Endothelial cell of umbilical vein (primary cell): Measurements from ENCODE around the gene GJB3. TPM values are rescaled to one million over a fixed set of nuclear protein-coding genes. Genes with fewer than 3 reads are reported as not detected.

Experiments
- BruUV-seq: library from RNA; stranded (reverse); fragments of 400-500 nt; replicated peaks from 2 replicates; lab custom pipeline; 2021; lab: Mats Ljungman, UMichigan
- CTCF ChIA-PET: fragments of 300-600, 350-600 bp; sonication (Branson Sonifier 250); formaldehyde crosslinking; loops from one replicate; lab custom pipeline; 2021; ENCODE audit warnings: antibody characterized with exemption, inconsistent platforms; lab: Charles Lee
- POLR2A ChIA-PET: fragments of 300-600, 350-600 bp; sonication (Branson Sonifier 250); formaldehyde crosslinking; loops from one replicate; lab custom pipeline; 2021; ENCODE audit warnings: antibody characterized with exemption, inconsistent platforms; lab: Charles Lee
- DNase-seq: peaks from one replicate; pipeline ENCODE4 v3.0.0-alpha.2; 2011; ENCODE audit warnings: low read depth, low spot score
- FAIRE-seq: peaks from 2 replicates; lab custom pipeline; 2011; peaks lifted over from hg19 to GRCh38; lab: Jason Lieb, UNC
- H2AFZ ChIP-seq: 2 replicates; pipeline ENCODE4 v1.6.0; 2012; ENCODE audit warnings: low read depth, low read length, control low read depth, inconsistent platforms
- H3K27ac ChIP-seq: 2 replicates; pipeline ENCODE4 v1.5.1; 2011; ENCODE audit warnings: low read depth, mild to moderate bottlenecking, control low read depth, low read length, moderate library complexity; ENCODE audit not compliant: insufficient read depth
- H3K27me3 ChIP-seq, 2 experiments: 2 replicates each; pipeline versions ENCODE4 v1.6.0 to v1.6.1; 2011; ENCODE audit warnings: low read length in 2 of 2, mixed read lengths in 1 of 2; ENCODE audit not compliant: control insufficient read depth in 2 of 2, insufficient read depth in 2 of 2
- H3K36me3 ChIP-seq, 2 experiments: 2 replicates in 1 of 2; 3 replicates in 1 of 2; pipeline ENCODE4 v1.5.1; 2011; ENCODE audit warnings: low read length in 2 of 2, mild to moderate bottlenecking in 1 of 2, moderate library complexity in 1 of 2; ENCODE audit not compliant: control insufficient read depth in 2 of 2, insufficient read depth in 2 of 2; ENCODE audit errors: extremely low read depth in 1 of 2
- H3K4me1 ChIP-seq: 3 replicates; pipeline ENCODE4 v1.5.1; 2011; ENCODE audit warnings: mild to moderate bottlenecking, low read length; ENCODE audit not compliant: control insufficient read depth, insufficient read depth; ENCODE audit errors: extremely low read depth
- H3K4me2 ChIP-seq: 2 replicates; pipeline ENCODE4 v1.6.1; 2011; ENCODE audit warnings: low read length, control low read depth, mixed read lengths; ENCODE audit not compliant: insufficient read depth
- H3K4me3 ChIP-seq, 3 experiments: fragments of 200-600 bp in 1 of 3; sonication (generic), shearing (Covaris generic) in 1 of 3; replicated peaks in 1 of 3; 2 replicates each; pipeline ENCODE4 v1.5.1; 2011 to 2016; ENCODE audit warnings: control low read depth in 3 of 3, low read length in 3 of 3, mild to moderate bottlenecking in 2 of 3, inconsistent platforms in 1 of 3, low read depth in 1 of 3, moderate library complexity in 1 of 3; ENCODE audit not compliant: insufficient read depth in 1 of 3
- H3K79me2 ChIP-seq: 2 replicates; pipeline ENCODE4 v1.6.0; 2012; ENCODE audit warnings: low read length, inconsistent platforms; ENCODE audit not compliant: control insufficient read depth, insufficient read depth
- H3K9ac ChIP-seq: replicated peaks from 2 replicates; pipeline ENCODE3; 2011; ENCODE audit warnings: low read length, control low read depth; ENCODE audit not compliant: insufficient read depth; ENCODE audit errors: extremely low read depth
- H3K9me1 ChIP-seq: replicated peaks from 3 replicates; pipeline ENCODE4 v1.6.0; 2011; ENCODE audit warnings: mild to moderate bottlenecking, low read length; ENCODE audit not compliant: control insufficient read depth, insufficient read depth; ENCODE audit errors: extremely low read depth
- H3K9me3 ChIP-seq: replicated peaks from 2 replicates; pipeline ENCODE4 v1.5.1; 2012; ENCODE audit warnings: low read length, inconsistent platforms; ENCODE audit not compliant: control insufficient read depth, insufficient read depth
- H4K20me1 ChIP-seq: replicated peaks from 2 replicates; pipeline ENCODE3; 2011; ENCODE audit warnings: mild to moderate bottlenecking, low read length; ENCODE audit not compliant: control insufficient read depth, insufficient read depth; ENCODE audit errors: extremely low read depth
- CTCF ChIP-seq, 2 donors: IDR thresholded peaks; 1 replicate in 1 of 2; 2 replicates in 1 of 2; pipeline ENCODE4 v1.5.1; 2011; ENCODE audit warnings: low read length in 2 of 2, mild to moderate bottlenecking in 2 of 2, moderate library complexity in 2 of 2, control low read depth in 1 of 2, inconsistent platforms in 1 of 2, low read depth in 1 of 2; ENCODE audit not compliant: insufficient read depth in 1 of 2; ENCODE audit errors: extremely low read depth in 1 of 2
- EZH2 ChIP-seq: IDR thresholded peaks from 2 replicates; pipeline ENCODE4 v1.6.1; 2012; ENCODE audit warnings: borderline replicate concordance, low read depth, mild to moderate bottlenecking, moderate library complexity, low read length, inconsistent platforms; ENCODE audit not compliant: severe bottlenecking
- FOS ChIP-seq: IDR thresholded peaks from 2 replicates; pipeline ENCODE4 v1.6.1; 2011; ENCODE audit warnings: mild to moderate bottlenecking, low read length, moderate library complexity, borderline replicate concordance; ENCODE audit not compliant: insufficient read depth
- GATA2 ChIP-seq: IDR thresholded peaks from 2 replicates; pipeline ENCODE4 v1.7.0; 2011; ENCODE audit warnings: low read depth, mild to moderate bottlenecking, moderate library complexity, mixed read lengths, low read length; ENCODE audit not compliant: insufficient read length, insufficient read depth
- JUN ChIP-seq: IDR thresholded peaks from 2 replicates; pipeline ENCODE4 v1.6.1; 2011; ENCODE audit warnings: borderline replicate concordance, low read depth; ENCODE audit not compliant: insufficient read length, insufficient read depth
- MAX ChIP-seq: IDR thresholded peaks from 2 replicates; pipeline ENCODE4 v1.6.1; 2011; ENCODE audit not compliant: insufficient read depth, insufficient read length
- MYC ChIP-seq: IDR thresholded peaks from one replicate; pipeline ENCODE4 v1.6.1; 2011; ENCODE audit warnings: mild to moderate bottlenecking, low read depth, low read length
- POLR2A ChIP-seq: IDR thresholded peaks from 2 replicates; pipeline ENCODE4 v1.6.1; 2012; ENCODE audit warnings: low read depth, mild to moderate bottlenecking, control low read depth, low read length
- POLR2AphosphoS5 ChIP-seq: IDR thresholded peaks from 2 replicates; pipeline ENCODE4 v1.6.1; 2012; ENCODE audit warnings: low read depth, mild to moderate bottlenecking, control low read depth, low read length, moderate library complexity; ENCODE audit not compliant: insufficient read depth
- dilution Hi-C: fragments of 300-500 bp; cut with MboI; formaldehyde crosslinking; loops from one replicate; pipeline ENCODE4 v1.15.0; 2019; ENCODE audit warnings: low sequenced_read_pairs; ENCODE audit not compliant: extremely low pct_ligation_motif_present
- intact Hi-C: fragments of 100-400 bp; cut with micrococcal nuclease; formaldehyde crosslinking; loops from one replicate; pipeline ENCODE4 v1.10.0; 2022
- polyA plus RNA-seq, 4 experiments: library from polyadenylated mRNA; depleted of rRNA in 3 of 4; stranded (reverse) in 3 of 4; unstranded in 1 of 4; fragments of >200 nt; gene quantifications; 2 replicates each; pipeline versions ENCODE4 v1.2.1 to v1.2.3, GENCODE V29; 2011 to 2012; ENCODE audit warnings: missing spikeins in 1 of 4
- total RNA-seq: library from RNA; stranded (reverse); gene quantifications from 2 replicates; pipeline ENCODE4 v1.2.3, GENCODE V29; 2021

Gene GJB3
- total and polyA plus RNA-seq, 2 donors (not counting 3 experiments of a cell fraction or from before 2014, with no cell fraction given), result not detected

- no TSS peak for BruUV-seq
Observed at GRCh38 chr1:34744851-34745250, 36.2 kb upstream of the GJB3 start.

More at GRCh38 chr1:34744851-34745250, 36.2 kb upstream of the GJB3 start:
- ChIA-PET CTCF (interaction anchor here (0.8 to 7.8 kb wide), 6 partner anchors 8 to 1449 kb away, joined by 3 to 338 read pairs (median 3); no protein-coding TSS in a partner anchor), POLR2A (no interaction called here)
- no peak for FAIRE-seq
- dilution Hi-C loops (no loop called here), intact Hi-C loops (no loop called here)
- TF ChIP-seq JUN, result no peak
- no peak for TF ChIP-seq EZH2
- TF ChIP-seq POLR2AphosphoS5, result no peak
- no peak for TF ChIP-seq CTCF (IDR thresholded peaks at IDR 0.05; ENCODE audit: extremely low read depth in 1 of 2, insufficient read depth in 1 of 2, low read depth in 1 of 2, low read length in 2 of 2)
- no peak for TF ChIP-seq FOS
- TF ChIP-seq MAX, result no peak
- TF ChIP-seq MYC, result no peak
- TF ChIP-seq GATA2, result no peak
- TF ChIP-seq POLR2A, result no peak
- Histone ChIP-seq H3K4me3 (no peak overlapping the region), H4K20me1 (no peaks in the 10 kb centered on the region), H2AFZ (no peak overlapping the region), H3K27me3 (peaks cover 2 to 3% of the 10 kb centered on the region in 2 experiments), H3K4me1 (no peaks in the 10 kb centered on the region), H3K27ac (no peak overlapping the region), H3K9me3 (no peaks in the 10 kb centered on the region), H3K4me2 (no peak overlapping the region), H3K36me3 (no peaks in the 10 kb centered on the region), H3K9ac (no peak overlapping the region), H3K9me1 (no peaks in the 10 kb centered on the region), H3K79me2 (no peaks in the 10 kb centered on the region)
- DNase-seq, result no peak
